Chondrocyte (in vitro differentiated cells): ENCODE data around the gene ERICH6B. TPM values are rescaled to one million over a fixed set of nuclear protein-coding genes. Genes with fewer than 3 reads are reported as not detected.

Experiments
- DNase-seq: peaks from one replicate; pipeline ENCODE4 v3.0.0; 2021; ENCODE audit warnings: mixed read lengths, low spot score
- H3K27ac Mint-ChIP-seq: one replicate; pipeline ENCODE4 v1.8.0; 2021; ENCODE audit warnings: mild to moderate bottlenecking, moderate library complexity, mixed read lengths; ENCODE audit not compliant: unreplicated experiment
- H3K27me3 Mint-ChIP-seq: 2 replicates; pipeline ENCODE4 v1.8.0; 2021; ENCODE audit warnings: low read depth, mixed read lengths
- H3K36me3 Mint-ChIP-seq: 2 replicates; pipeline ENCODE4 v1.8.0; 2021; ENCODE audit warnings: low read depth, mixed read lengths
- H3K4me1 Mint-ChIP-seq: 2 replicates; pipeline ENCODE4 v1.8.0; 2021; ENCODE audit warnings: low read depth, mild to moderate bottlenecking, mixed read lengths
- H3K4me3 Mint-ChIP-seq: one replicate; pipeline ENCODE4 v1.8.0; 2021; ENCODE audit warnings: mild to moderate bottlenecking, moderate library complexity, mixed read lengths; ENCODE audit not compliant: unreplicated experiment
- H3K9me3 Mint-ChIP-seq: 2 replicates; pipeline ENCODE4 v1.8.0; 2021; ENCODE audit warnings: low read depth, mixed read lengths
- CTCF ChIP-seq: fragments of 200-600 bp; sonication (generic); IDR thresholded peaks from 2 replicates; pipeline ENCODE4 v1.5.0; 2021; ENCODE audit warnings: antibody characterized with exemption, mild to moderate bottlenecking, moderate library complexity
- total RNA-seq: library from RNA; stranded (reverse); gene quantifications from 3 replicates; pipeline ENCODE4 v1.2.1, GENCODE V29; 2021

The ERICH6B gene
- total RNA-seq, 1 donor from 2014 or later, result not detected

- TF ChIP-seq CTCF, result no peak
- no peaks in the 10 kb centered on the region for H3K9me3 Mint-ChIP-seq
- peak overlapping the region; percentile 53 for H3K27ac Mint-ChIP-seq
- no peak for DNase-seq
- H3K4me3 Mint-ChIP-seq, result no peak overlapping the region
- peaks cover 17% of the 10 kb centered on the region for H3K36me3 Mint-ChIP-seq
- no peaks in the 10 kb centered on the region for H3K27me3 Mint-ChIP-seq
- peaks cover 10% of the 10 kb centered on the region for H3K4me1 Mint-ChIP-seq
Observed at GRCh38 chr13:45512098-45512496, 103.4 kb downstream of the ERICH6B start.

- TF ChIP-seq CTCF, result peak; percentile 93
- Mint-ChIP-seq H3K9me3 (no peaks in the 10 kb centered on the region), H3K4me3 (no peak overlapping the region), H3K27me3 (no peaks in the 10 kb centered on the region), H3K4me1 (peaks cover 14% of the 10 kb centered on the region), H3K27ac (peak overlapping the region; percentile 53), H3K36me3 (peaks cover 19% of the 10 kb centered on the region)
- DNase-seq, result no peak
Observed at GRCh38 chr13:45511310-45512097, 104.0 kb downstream of the ERICH6B start.

- H3K27me3 Mint-ChIP-seq, result no peaks in the 10 kb centered on the region
- peaks cover 16% of the 10 kb centered on the region for H3K4me1 Mint-ChIP-seq
- TF ChIP-seq CTCF, result no peak
- H3K36me3 Mint-ChIP-seq, result peaks cover 21% of the 10 kb centered on the region
- no peak for DNase-seq
- H3K9me3 Mint-ChIP-seq, result no peaks in the 10 kb centered on the region
- no peak overlapping the region for H3K4me3 Mint-ChIP-seq
- H3K27ac Mint-ChIP-seq, result no peak overlapping the region
Observed at GRCh38 chr13:45510672-45511071, 104.9 kb downstream of the ERICH6B start.

- no peak for TF ChIP-seq CTCF
- no peaks in the 10 kb centered on the region for H3K9me3 Mint-ChIP-seq
- no peaks in the 10 kb centered on the region for H3K27me3 Mint-ChIP-seq
- H3K27ac Mint-ChIP-seq, result no peak overlapping the region
- no peak overlapping the region for H3K4me3 Mint-ChIP-seq
- H3K36me3 Mint-ChIP-seq, result peaks cover 23% of the 10 kb centered on the region
- H3K4me1 Mint-ChIP-seq, result peaks cover 16% of the 10 kb centered on the region
- no peak for DNase-seq
Observed at GRCh38 chr13:45508776-45509175, 106.8 kb downstream of the ERICH6B start.

- peak overlapping the region; percentile 66 for H3K27ac Mint-ChIP-seq
- H3K36me3 Mint-ChIP-seq, result peaks cover 26% of the 10 kb centered on the region
- DNase-seq, result no peak
- no peak overlapping the region for H3K4me3 Mint-ChIP-seq
- no peaks in the 10 kb centered on the region for H3K9me3 Mint-ChIP-seq
- peaks cover 22% of the 10 kb centered on the region for H3K4me1 Mint-ChIP-seq
- TF ChIP-seq CTCF, result no peak
- H3K27me3 Mint-ChIP-seq, result no peaks in the 10 kb centered on the region
Observed at GRCh38 chr13:45506811-45507210, 108.7 kb downstream of the ERICH6B start.
